ENCODE data around the gene PPIL4.

DNA sequence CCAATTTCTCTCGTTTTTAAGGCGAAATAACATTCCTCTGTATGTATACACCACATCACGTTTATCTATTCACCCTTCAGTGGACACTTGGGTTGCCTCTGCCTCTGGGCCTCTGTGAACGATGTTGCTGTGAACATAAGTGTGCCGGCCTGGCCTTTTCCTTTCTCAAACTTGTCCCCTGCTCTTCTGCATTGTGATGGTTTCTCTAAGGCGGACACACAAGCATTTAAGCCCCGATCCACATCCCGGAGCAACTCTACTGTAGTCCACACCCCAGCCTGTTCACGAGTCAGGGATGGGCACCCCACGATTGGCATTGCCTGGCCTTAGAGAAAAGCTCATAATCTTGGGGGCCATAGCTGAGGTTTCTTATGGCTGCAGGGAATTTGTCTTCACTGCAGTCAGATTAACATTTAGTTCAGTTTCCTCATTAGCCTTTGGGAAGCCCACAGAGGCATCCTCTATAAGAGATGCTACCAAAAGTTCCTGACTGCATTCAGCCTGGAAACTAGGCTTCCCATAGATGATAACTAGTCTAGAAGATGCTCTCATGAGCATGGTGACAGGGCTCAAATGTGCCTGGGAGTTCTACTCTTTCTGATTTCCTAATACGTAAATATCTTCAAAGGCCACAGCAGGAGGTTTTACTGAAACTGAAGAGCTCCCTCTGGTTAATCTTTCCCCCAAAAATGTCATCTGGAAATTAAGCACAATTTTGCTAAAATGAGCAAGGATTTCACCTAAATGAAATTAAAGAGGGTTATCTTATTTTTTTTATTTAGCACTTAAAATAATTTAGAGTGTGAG, 61.8 kb downstream of the PPIL4 start:
- TF ChIP-seq, protein P1, sequence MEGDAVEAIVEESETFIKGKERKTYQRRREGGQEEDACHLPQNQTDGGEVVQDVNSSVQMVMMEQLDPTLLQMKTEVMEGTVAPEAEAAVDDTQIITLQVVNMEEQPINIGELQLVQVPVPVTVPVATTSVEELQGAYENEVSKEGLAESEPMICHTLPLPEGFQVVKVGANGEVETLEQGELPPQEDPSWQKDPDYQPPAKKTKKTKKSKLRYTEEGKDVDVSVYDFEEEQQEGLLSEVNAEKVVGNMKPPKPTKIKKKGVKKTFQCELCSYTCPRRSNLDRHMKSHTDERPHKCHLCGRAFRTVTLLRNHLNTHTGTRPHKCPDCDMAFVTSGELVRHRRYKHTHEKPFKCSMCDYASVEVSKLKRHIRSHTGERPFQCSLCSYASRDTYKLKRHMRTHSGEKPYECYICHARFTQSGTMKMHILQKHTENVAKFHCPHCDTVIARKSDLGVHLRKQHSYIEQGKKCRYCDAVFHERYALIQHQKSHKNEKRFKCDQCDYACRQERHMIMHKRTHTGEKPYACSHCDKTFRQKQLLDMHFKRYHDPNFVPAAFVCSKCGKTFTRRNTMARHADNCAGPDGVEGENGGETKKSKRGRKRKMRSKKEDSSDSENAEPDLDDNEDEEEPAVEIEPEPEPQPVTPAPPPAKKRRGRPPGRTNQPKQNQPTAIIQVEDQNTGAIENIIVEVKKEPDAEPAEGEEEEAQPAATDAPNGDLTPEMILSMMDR (IDR thresholded peaks at IDR 0.05): no peak
- no peak for TF ChIP-seq EZH2 (IDR thresholded peaks at IDR 0.05; ENCODE audit: borderline replicate concordance, insufficient read depth, low read depth, low read length, poor library complexity, severe bottlenecking)

All from B cell (primary cell).